ENCODE results near the gene NHS. TPM values are rescaled to one million over a fixed set of nuclear protein-coding genes. Genes with fewer than 3 reads are reported as not detected.
"Not testable (repeated sequence)": the region's sequence is repeated elsewhere in the genome, so short reads cannot be mapped to it uniquely, and the experiment has no call there.

NHS gene
- total and polyA plus RNA-seq, 10 donors: 0.32 to 3.1 (median 2.1) TPM

GRCh38 chrX:17443556-17443955 lies 68.6 kb downstream of the NHS start:
- Histone ChIP-seq H3K4me1 (no peaks in the 10 kb centered on the region), H3K4me3 (no peak overlapping the region), H3K9me3 (no peaks in the 10 kb centered on the region), H3K36me3 (no peaks in the 10 kb centered on the region), H3K27ac (no peak overlapping the region), H3K27me3 (replicated peaks in 1 of 7) (peaks cover 0 to under 1% (median 0%) of the 10 kb centered on the region in 7 donors)
- DNase-seq: no peak
- no peak for TF ChIP-seq CTCF (IDR thresholded peaks at IDR 0.05 in 8 of 11, conservative IDR thresholded peaks at IDR 0.05 in 3 of 11)
- no peak for TF ChIP-seq POLR2A (IDR thresholded peaks at IDR 0.05)
- no peak for TF ChIP-seq POLR2AphosphoS5 (IDR thresholded peaks at IDR 0.05)
- intact Hi-C loops (cut with DNase I; ENCODE audit: low total_unique reads): no loop called here
- 53 to 92% (median 72%) methylated on average over 4 of the region's 4 CpGs for WGBS, 5 donors

- H3K9me3 ChIP-seq; H3K27me3 ChIP-seq (replicated peaks in 1 of 7); DNase-seq; H3K27ac ChIP-seq; H3K4me1 ChIP-seq; intact Hi-C loops (cut with DNase I; ENCODE audit: low total_unique reads); H3K4me3 ChIP-seq; H3K36me3 ChIP-seq: not testable (repeated sequence)
- WGBS, 5 donors: 71 to 94% (median 92%) methylated on average over 5 of the region's 5 CpGs
These were observed 71.3 kb downstream of the NHS start for GRCh38 chrX:17446269-17446668.

- no peak for TF ChIP-seq POLR2AphosphoS5 (IDR thresholded peaks at IDR 0.05)
- no peak for TF ChIP-seq POLR2A (IDR thresholded peaks at IDR 0.05)
- no peak for TF ChIP-seq CTCF (IDR thresholded peaks at IDR 0.05 in 8 of 11, conservative IDR thresholded peaks at IDR 0.05 in 3 of 11)
- DNase-seq: no peak
- 44 to 83% (median 64%) methylated on average over 2 of the region's 2 CpGs for WGBS, 5 donors
- intact Hi-C loops (cut with DNase I; ENCODE audit: low total_unique reads): no loop called here
- Histone ChIP-seq H3K9me3 (no peaks in the 10 kb centered on the region), H3K27me3 (replicated peaks in 1 of 7) (peaks cover 0 to 5% (median 0%) of the 10 kb centered on the region in 7 donors), H3K27ac (no peak overlapping the region), H3K36me3 (no peaks in the 10 kb centered on the region), H3K4me3 (no peak overlapping the region), H3K4me1 (no peaks in the 10 kb centered on the region)
These were observed 73.2 kb downstream of the NHS start for GRCh38 chrX:17448188-17448587.

GRCh38 chrX:17449866-17450265 lies 74.9 kb downstream of the NHS start:
- Histone ChIP-seq H3K9me3 (no peaks in the 10 kb centered on the region), H3K36me3 (no peaks in the 10 kb centered on the region), H3K4me3 (no peak overlapping the region), H3K27me3 (replicated peaks in 1 of 7) (peaks cover 0 to 5% (median 0%) of the 10 kb centered on the region in 7 donors), H3K4me1 (no peaks in the 10 kb centered on the region), H3K27ac (no peak overlapping the region)
- DNase-seq: no peak
- 71 to 94% (median 85%) methylated on average over 2 of the region's 2 CpGs for WGBS, 5 donors
- intact Hi-C loops (cut with DNase I; ENCODE audit: low total_unique reads): no loop called here
- TF ChIP-seq POLR2AphosphoS5 (IDR thresholded peaks at IDR 0.05) (no peak), CTCF (IDR thresholded peaks at IDR 0.05 in 8 of 11, conservative IDR thresholded peaks at IDR 0.05 in 3 of 11) (no peak), POLR2A (IDR thresholded peaks at IDR 0.05) (no peak)

- TF ChIP-seq POLR2AphosphoS5 (IDR thresholded peaks at IDR 0.05) (no peak), CTCF (IDR thresholded peaks at IDR 0.05 in 8 of 11, conservative IDR thresholded peaks at IDR 0.05 in 3 of 11) (no peak), POLR2A (IDR thresholded peaks at IDR 0.05) (no peak)
- intact Hi-C loops (cut with DNase I; ENCODE audit: low total_unique reads): no loop called here
- no peak overlapping the region for H3K27ac ChIP-seq
- no peak overlapping the region for H3K4me3 ChIP-seq
- DNase-seq: no peak
- H3K4me1 ChIP-seq: no peaks in the 10 kb centered on the region
- H3K9me3 ChIP-seq: no peaks in the 10 kb centered on the region
- H3K36me3 ChIP-seq: no peaks in the 10 kb centered on the region
- H3K27me3 ChIP-seq (replicated peaks in 1 of 7): peaks cover 0 to 5% (median 0%) of the 10 kb centered on the region in 7 donors
These were observed 78.8 kb downstream of the NHS start for GRCh38 chrX:17453788-17454187.
